Measurements from ENCODE around the gene TAMM41.
"Not testable (repeated sequence)": the region's sequence is repeated elsewhere in the genome, so short reads cannot be mapped to it uniquely, and the experiment has no call there.

Gene TAMM41

GRCh38 chr3:11846281-11847266 is at the start of gene TAMM41:
Gene TAMM41 (minus strand): TSS chr3:11846885. CDS start chr3:11846636, 249 bp downstream.
- peak within 1 kb of the TSS; percentile 96 for H3K4me3 ChIP-seq (ENCODE audit: low read length)
- H3K9me2 ChIP-seq (replicated peaks; ENCODE audit: insufficient read depth, low read length), result no peaks in the 10 kb centered on the region
- DNase-seq, result peak; percentile 87
- no peaks in the 10 kb centered on the region for H3F3A ChIP-seq (ENCODE audit: insufficient read depth, low read length)
- TF ChIP-seq EZH2phosphoT487 (IDR thresholded peaks at IDR 0.05; ENCODE audit: low read length) (no peak), EZH2 (optimal IDR thresholded peaks at IDR 0.05; ENCODE audit: low read depth, low read length) (no peak), CTCF (IDR thresholded peaks at IDR 0.05; ENCODE audit: low read length) (peak; percentile 79)
- no peak within 1 kb of the TSS; the same call in 1 of the 2 replicates for H3K27ac ChIP-seq (ENCODE audit: low read length)
- H3K9me3 ChIP-seq (replicated peaks; ENCODE audit: insufficient read depth, low read length), result no peaks in the 10 kb centered on the region
- H4K20me1 ChIP-seq (ENCODE audit: insufficient read depth, low read length), result no peaks in the 10 kb centered on the region
- H3K4me2 ChIP-seq (ENCODE audit: low read depth, low read length), result peak within 1 kb of the TSS; percentile 61
- H3K27me3 ChIP-seq (replicated peaks; ENCODE audit: insufficient read depth, low read length), result no peaks in the 10 kb centered on the region
- no peaks in the 10 kb centered on the region; the same call in 1 of the 2 replicates for H3K36me3 ChIP-seq (replicated peaks; ENCODE audit: insufficient read depth, low read length)
- H3K79me2 ChIP-seq (ENCODE audit: low read length), result peaks cover 23% of the 10 kb centered on the region
- peak within 1 kb of the TSS; percentile 79 for H3K9ac ChIP-seq (ENCODE audit: low read length)
- H3K4me1 ChIP-seq (ENCODE audit: low read length), result no peaks in the 10 kb centered on the region
- peak within 1 kb of the TSS; percentile 85 for H2AFZ ChIP-seq (ENCODE audit: low read length)

GRCh38 chr3:11878837-11879236 is 32.2 kb upstream of the TAMM41 start:
- H3K4me2 ChIP-seq (ENCODE audit: low read depth, low read length), result no peak overlapping the region
- TF ChIP-seq EZH2 (optimal IDR thresholded peaks at IDR 0.05; ENCODE audit: low read depth, low read length), result no peak
- TF ChIP-seq CTCF (IDR thresholded peaks at IDR 0.05; ENCODE audit: low read length), result no peak
- TF ChIP-seq EZH2phosphoT487 (IDR thresholded peaks at IDR 0.05; ENCODE audit: low read length), result no peak
- no peak overlapping the region for H3K9ac ChIP-seq (ENCODE audit: low read length)
- no peaks in the 10 kb centered on the region for H3K4me1 ChIP-seq (ENCODE audit: low read length)
- H2AFZ ChIP-seq (ENCODE audit: low read length), result no peak overlapping the region
- no peaks in the 10 kb centered on the region for H3K79me2 ChIP-seq (ENCODE audit: low read length)
- no peaks in the 10 kb centered on the region for H3K9me2 ChIP-seq (replicated peaks; ENCODE audit: insufficient read depth, low read length)
- H3K27me3 ChIP-seq (replicated peaks; ENCODE audit: insufficient read depth, low read length), result no peaks in the 10 kb centered on the region
- DNase-seq, result no peak
- no peaks in the 10 kb centered on the region for H3K9me3 ChIP-seq (replicated peaks; ENCODE audit: insufficient read depth, low read length)
- no peak overlapping the region for H3K4me3 ChIP-seq (ENCODE audit: low read length)
- H4K20me1 ChIP-seq (ENCODE audit: insufficient read depth, low read length), result no peaks in the 10 kb centered on the region
- no peaks in the 10 kb centered on the region for H3F3A ChIP-seq (ENCODE audit: insufficient read depth, low read length)
- H3K36me3 ChIP-seq (replicated peaks; ENCODE audit: insufficient read depth, low read length), result no peaks in the 10 kb centered on the region
- no peak overlapping the region for H3K27ac ChIP-seq (ENCODE audit: low read length)

GRCh38 chr3:11874707-11875106 is 28.0 kb upstream of the TAMM41 start:
- not testable (repeated sequence) for H3K9me2 ChIP-seq (replicated peaks; ENCODE audit: insufficient read depth, low read length); H3F3A ChIP-seq (ENCODE audit: insufficient read depth, low read length); H3K27me3 ChIP-seq (replicated peaks; ENCODE audit: insufficient read depth, low read length)

GRCh38 chr3:11863739-11864138 is 17.1 kb upstream of the TAMM41 start:
- H3K4me1 ChIP-seq (ENCODE audit: low read length); H2AFZ ChIP-seq (ENCODE audit: low read length); H4K20me1 ChIP-seq (ENCODE audit: insufficient read depth, low read length); H3K4me3 ChIP-seq (ENCODE audit: low read length); H3K27me3 ChIP-seq (replicated peaks; ENCODE audit: insufficient read depth, low read length); H3K27ac ChIP-seq (ENCODE audit: low read length); H3K9ac ChIP-seq (ENCODE audit: low read length); H3F3A ChIP-seq (ENCODE audit: insufficient read depth, low read length); H3K4me2 ChIP-seq (ENCODE audit: low read depth, low read length); H3K9me3 ChIP-seq (replicated peaks; ENCODE audit: insufficient read depth, low read length); H3K9me2 ChIP-seq (replicated peaks; ENCODE audit: insufficient read depth, low read length); DNase-seq; H3K36me3 ChIP-seq (replicated peaks; ENCODE audit: insufficient read depth, low read length); H3K79me2 ChIP-seq (ENCODE audit: low read length): not testable (repeated sequence)

More at GRCh38 chr3:11874707-11875106, 28.0 kb upstream of the TAMM41 start:
- not testable (repeated sequence) for H3K9me3 ChIP-seq (replicated peaks; ENCODE audit: insufficient read depth, low read length); H4K20me1 ChIP-seq (ENCODE audit: insufficient read depth, low read length); H3K79me2 ChIP-seq (ENCODE audit: low read length); DNase-seq; H3K9ac ChIP-seq (ENCODE audit: low read length); H3K4me2 ChIP-seq (ENCODE audit: low read depth, low read length); H3K27ac ChIP-seq (ENCODE audit: low read length); H2AFZ ChIP-seq (ENCODE audit: low read length); H3K36me3 ChIP-seq (replicated peaks; ENCODE audit: insufficient read depth, low read length); H3K4me1 ChIP-seq (ENCODE audit: low read length); H3K4me3 ChIP-seq (ENCODE audit: low read length)

GRCh38 chr3:11862584-11862983 is 15.9 kb upstream of the TAMM41 start:
- not testable (repeated sequence) for H3K27ac ChIP-seq (ENCODE audit: low read length); DNase-seq; H3K4me1 ChIP-seq (ENCODE audit: low read length); H3K4me2 ChIP-seq (ENCODE audit: low read depth, low read length); H3K27me3 ChIP-seq (replicated peaks; ENCODE audit: insufficient read depth, low read length); H3F3A ChIP-seq (ENCODE audit: insufficient read depth, low read length); H3K9ac ChIP-seq (ENCODE audit: low read length); H3K9me3 ChIP-seq (replicated peaks; ENCODE audit: insufficient read depth, low read length); H3K4me3 ChIP-seq (ENCODE audit: low read length); H3K9me2 ChIP-seq (replicated peaks; ENCODE audit: insufficient read depth, low read length); H3K79me2 ChIP-seq (ENCODE audit: low read length); H3K36me3 ChIP-seq (replicated peaks; ENCODE audit: insufficient read depth, low read length); H2AFZ ChIP-seq (ENCODE audit: low read length); H4K20me1 ChIP-seq (ENCODE audit: insufficient read depth, low read length)

- H3K9me3 ChIP-seq (replicated peaks; ENCODE audit: insufficient read depth, low read length); H3K36me3 ChIP-seq (replicated peaks; ENCODE audit: insufficient read depth, low read length); H3K4me1 ChIP-seq (ENCODE audit: low read length); H3K9me2 ChIP-seq (replicated peaks; ENCODE audit: insufficient read depth, low read length); H4K20me1 ChIP-seq (ENCODE audit: insufficient read depth, low read length); H2AFZ ChIP-seq (ENCODE audit: low read length); H3K4me3 ChIP-seq (ENCODE audit: low read length); H3K27me3 ChIP-seq (replicated peaks; ENCODE audit: insufficient read depth, low read length); H3K27ac ChIP-seq (ENCODE audit: low read length); H3K4me2 ChIP-seq (ENCODE audit: low read depth, low read length); H3K9ac ChIP-seq (ENCODE audit: low read length); H3F3A ChIP-seq (ENCODE audit: insufficient read depth, low read length); H3K79me2 ChIP-seq (ENCODE audit: low read length); DNase-seq: not testable (repeated sequence)
Observed at GRCh38 chr3:11862145-11862544, 15.5 kb upstream of the TAMM41 start.

Measured in MM.1S (cell line).